Loucy (cell line): Measurements from ENCODE around the gene SVIP.

Source experiments
- H2AFZ ChIP-seq: fragments of 200-600 bp; sonication (generic); 2 replicates; pipeline ENCODE4 v1.6.0; 2016; ENCODE audit warnings: antibody characterized with exemption, mild to moderate bottlenecking, low read length, moderate library complexity
- H3F3A ChIP-seq: fragments of 200-600 bp; 2 replicates; pipeline ENCODE4 v1.6.0; 2016; ENCODE audit warnings: antibody characterized with exemption, low read depth, mild to moderate bottlenecking
- H3K27me3 ChIP-seq: fragments of 200-600 bp; sonication (generic); 2 replicates; pipeline ENCODE4 v1.6.1; 2014; ENCODE audit warnings: low read length, mild to moderate bottlenecking; ENCODE audit not compliant: insufficient read depth, poor library complexity, severe bottlenecking
- H3K36me3 ChIP-seq: fragments of 200-600 bp; sonication (generic); 2 replicates; pipeline ENCODE4 v1.6.1; 2016; ENCODE audit warnings: low read length; ENCODE audit not compliant: insufficient read depth
- H3K4me1 ChIP-seq: fragments of 200-600 bp; sonication (generic); 2 replicates; pipeline ENCODE4 v1.5.1; 2014; ENCODE audit warnings: low read length, mild to moderate bottlenecking; ENCODE audit not compliant: insufficient read depth, poor library complexity, severe bottlenecking
- H3K4me2 ChIP-seq: fragments of 200-600 bp; sonication (generic); 2 replicates; pipeline ENCODE4 v1.6.0; 2014; ENCODE audit warnings: antibody characterized with exemption, low read length, low read depth, mild to moderate bottlenecking; ENCODE audit not compliant: poor library complexity, severe bottlenecking
- H3K4me3 ChIP-seq: fragments of 200-600 bp; sonication (generic); 2 replicates; pipeline ENCODE4 v1.5.1; 2014; ENCODE audit warnings: low read length, mild to moderate bottlenecking, mixed read lengths; ENCODE audit not compliant: poor library complexity, severe bottlenecking
- H3K79me2 ChIP-seq: fragments of 200-600 bp; sonication (generic); 2 replicates; pipeline ENCODE4 v1.6.1; 2014; ENCODE audit warnings: low read length; ENCODE audit not compliant: insufficient read depth
- H3K9ac ChIP-seq: fragments of 200-600 bp; sonication (generic); 2 replicates; pipeline ENCODE4 v1.6.0; 2014; ENCODE audit warnings: mild to moderate bottlenecking, low read depth, low read length, moderate library complexity; ENCODE audit not compliant: poor library complexity, severe bottlenecking
- H3K9me2 ChIP-seq: fragments of 200-600 bp; sonication (generic); replicated peaks from 2 replicates; pipeline ENCODE4 v1.6.1; 2016; ENCODE audit warnings: low read depth, low read length, mixed read lengths
- H3K9me3 ChIP-seq: fragments of 200-600 bp; sonication (generic); 2 replicates; pipeline ENCODE4 v1.6.1; 2014; ENCODE audit warnings: mild to moderate bottlenecking, antibody characterized with exemption, low read length, low read depth; ENCODE audit not compliant: insufficient read depth
- H4K20me1 ChIP-seq: fragments of 200-600 bp; sonication (generic); 2 replicates; pipeline ENCODE4 v1.6.0; 2014; ENCODE audit warnings: antibody characterized with exemption, low read length, mild to moderate bottlenecking; ENCODE audit not compliant: insufficient read depth, poor library complexity, severe bottlenecking
- CTCF ChIP-seq: fragments of 200-600 bp; sonication (generic); conservative IDR thresholded peaks from 2 replicates; pipeline ENCODE4 v1.5.1; 2014; ENCODE audit warnings: mild to moderate bottlenecking, antibody characterized with exemption, low read length
- EZH2phosphoT487 ChIP-seq: fragments of 200-600 bp; IDR thresholded peaks from 2 replicates; pipeline ENCODE4 v1.6.1; 2018; ENCODE audit warnings: antibody characterized with exemption, mild to moderate bottlenecking, moderate library complexity, borderline replicate concordance

The SVIP gene

GRCh38 chr11:22800482-22800881, 29.1 kb downstream of the SVIP start:
- H3K9me2 ChIP-seq: no peaks in the 10 kb centered on the region

GRCh38 chr11:22798901-22799300, 30.7 kb downstream of the SVIP start:
- Histone ChIP-seq H3K36me3 (no peaks in the 10 kb centered on the region), H3K9me3 (no peaks in the 10 kb centered on the region), H3K9me2 (no peaks in the 10 kb centered on the region), H3F3A (no peaks in the 10 kb centered on the region), H3K27me3 (no peaks in the 10 kb centered on the region), H3K4me3 (no peak overlapping the region), H4K20me1 (no peaks in the 10 kb centered on the region), H3K79me2 (no peaks in the 10 kb centered on the region), H2AFZ (no peak overlapping the region), H3K4me1 (no peaks in the 10 kb centered on the region), H3K4me2 (no peak overlapping the region), H3K9ac (no peak overlapping the region)
- no peak for TF ChIP-seq CTCF
- no peak for TF ChIP-seq EZH2phosphoT487

More at GRCh38 chr11:22800482-22800881, 29.1 kb downstream of the SVIP start:
- Histone ChIP-seq H3K36me3 (no peaks in the 10 kb centered on the region), H4K20me1 (no peaks in the 10 kb centered on the region), H3K79me2 (no peaks in the 10 kb centered on the region), H3F3A (no peaks in the 10 kb centered on the region), H3K4me1 (no peaks in the 10 kb centered on the region), H3K27me3 (no peaks in the 10 kb centered on the region), H2AFZ (no peak overlapping the region), H3K4me2 (no peak overlapping the region), H3K9me3 (no peaks in the 10 kb centered on the region), H3K4me3 (no peak overlapping the region), H3K9ac (no peak overlapping the region)
- TF ChIP-seq CTCF (no peak), EZH2phosphoT487 (no peak)

- H3K9me3 ChIP-seq: no peaks in the 10 kb centered on the region
- H3K79me2 ChIP-seq: no peaks in the 10 kb centered on the region
- H3K36me3 ChIP-seq: no peaks in the 10 kb centered on the region
- H3K4me3 ChIP-seq: no peak overlapping the region
- no peaks in the 10 kb centered on the region for H3K4me1 ChIP-seq
- H4K20me1 ChIP-seq: no peaks in the 10 kb centered on the region
- H3K27me3 ChIP-seq: no peaks in the 10 kb centered on the region
- no peak for TF ChIP-seq EZH2phosphoT487
- no peak for TF ChIP-seq CTCF
- no peaks in the 10 kb centered on the region for H3F3A ChIP-seq
- H3K4me2 ChIP-seq: no peak overlapping the region
- no peaks in the 10 kb centered on the region for H3K9me2 ChIP-seq
- no peak overlapping the region for H2AFZ ChIP-seq
- no peak overlapping the region for H3K9ac ChIP-seq
Observed at GRCh38 chr11:22797047-22797446, 32.6 kb downstream of the SVIP start.
